GM11168 (cell line): Measurements from ENCODE around the gene METTL26.

Source experiments
- in situ Hi-C: fragments of 300-500 bp; cut with MboI; formaldehyde crosslinking; loops from one replicate; pipeline ENCODE4 v1.12.0; 2022; ENCODE audit warnings: low sequenced_read_pairs; ENCODE audit not compliant: unreplicated experiment

METTL26 gene

DNA sequence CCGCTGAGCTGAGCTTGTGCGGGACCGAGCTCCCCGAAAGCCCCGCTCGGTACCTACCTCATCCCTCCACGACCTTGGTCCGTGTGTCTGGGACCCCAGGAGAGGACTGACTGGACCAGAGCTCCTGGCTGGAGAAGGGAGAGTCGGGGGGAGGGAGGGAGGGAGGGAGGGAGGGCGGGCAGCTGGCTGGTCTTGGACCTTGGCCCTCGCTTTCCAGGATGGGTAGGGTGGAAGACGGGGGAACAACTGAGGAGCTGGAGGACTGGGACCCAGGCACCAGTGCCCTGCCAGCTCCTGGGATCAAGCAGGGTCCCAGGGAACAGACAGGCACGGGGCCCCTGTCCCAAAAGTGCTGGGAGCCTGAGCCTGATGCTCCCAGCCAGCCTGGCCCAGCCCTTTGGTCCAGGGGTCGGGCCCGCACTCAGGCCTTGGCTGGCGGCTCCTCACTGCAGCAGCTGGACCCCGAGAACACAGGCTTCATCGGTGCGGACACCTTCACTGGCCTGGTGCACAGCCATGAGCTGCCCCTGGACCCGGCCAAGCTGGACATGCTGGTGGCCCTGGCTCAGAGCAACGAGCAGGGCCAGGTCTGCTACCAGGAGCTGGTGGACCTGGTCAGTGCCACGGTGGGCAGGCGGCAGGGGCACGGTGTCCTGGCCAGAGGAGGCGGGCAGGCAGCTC, 39.9 kb upstream of the METTL26 start:
- in situ Hi-C loops = no loop called here

DNA sequence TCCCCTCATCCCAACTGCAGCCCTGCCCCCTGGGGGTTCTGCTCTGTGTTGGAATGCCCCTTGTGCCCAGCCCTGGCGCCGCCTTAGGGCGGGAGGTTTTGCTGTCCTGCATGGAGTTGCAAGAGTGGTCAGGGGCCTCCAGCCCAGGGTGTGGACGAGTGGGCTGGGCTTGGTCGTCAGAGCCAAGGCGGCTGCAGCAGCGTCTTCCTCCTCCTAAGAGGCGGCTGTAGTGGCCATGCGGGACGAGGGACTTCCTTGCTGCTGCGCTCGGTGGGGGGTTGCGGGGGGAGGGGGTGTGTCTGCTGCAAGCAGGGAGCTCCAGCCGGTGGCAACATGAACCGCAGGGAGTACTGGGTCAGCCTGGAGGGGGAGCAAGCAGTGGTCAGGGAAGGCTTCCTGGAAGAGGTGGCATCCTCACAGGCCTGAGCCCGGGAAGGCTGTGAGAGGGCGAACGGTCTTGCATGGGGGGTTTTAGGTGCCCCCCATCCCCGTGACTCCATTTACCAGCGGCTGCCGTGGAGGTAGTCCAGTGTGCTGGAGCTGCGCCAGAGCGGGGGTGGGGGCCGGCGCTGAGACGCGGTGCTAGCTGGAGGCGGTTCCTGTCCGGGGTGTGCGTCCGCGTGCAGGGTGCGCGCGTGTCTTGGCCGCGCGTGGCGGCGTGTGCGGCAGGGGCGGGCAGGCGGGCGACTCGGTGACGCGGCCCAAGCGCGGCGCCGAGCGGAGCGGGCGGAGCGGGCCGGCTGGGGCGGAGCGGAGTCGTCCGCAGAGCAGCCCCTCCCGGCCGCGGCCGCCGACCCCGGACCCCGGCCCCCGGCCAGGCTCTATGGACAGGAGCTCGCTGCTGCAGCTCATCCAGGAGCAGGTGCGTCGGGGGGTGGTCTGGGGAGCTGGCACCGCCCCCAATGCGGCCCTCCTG, 39.1 kb upstream of the METTL26 start, which contains the start of gene RHBDL1:
Gene RHBDL1, plus strand, starts transcription at position 704 of the 916 bp plus-strand sequence. Its CDS starts 120 bp downstream, at position 824.
- in situ Hi-C loops = no loop called here

GRCh38 chr16:674214-674881, 38.2 kb upstream of the METTL26 start:
- in situ Hi-C loops = no loop called here

GRCh38 chr16:673399-673991, 37.4 kb upstream of the METTL26 start:
- in situ Hi-C loops = no loop called here

GRCh38 chr16:672851-673250, 36.7 kb upstream of the METTL26 start:
- in situ Hi-C loops = no loop called here

GRCh38 chr16:672371-672770, 36.3 kb upstream of the METTL26 start:
- in situ Hi-C loops = no loop called here

GRCh38 chr16:671353-672131, 35.4 kb upstream of the METTL26 start:
- in situ Hi-C loops = no loop called here

DNA sequence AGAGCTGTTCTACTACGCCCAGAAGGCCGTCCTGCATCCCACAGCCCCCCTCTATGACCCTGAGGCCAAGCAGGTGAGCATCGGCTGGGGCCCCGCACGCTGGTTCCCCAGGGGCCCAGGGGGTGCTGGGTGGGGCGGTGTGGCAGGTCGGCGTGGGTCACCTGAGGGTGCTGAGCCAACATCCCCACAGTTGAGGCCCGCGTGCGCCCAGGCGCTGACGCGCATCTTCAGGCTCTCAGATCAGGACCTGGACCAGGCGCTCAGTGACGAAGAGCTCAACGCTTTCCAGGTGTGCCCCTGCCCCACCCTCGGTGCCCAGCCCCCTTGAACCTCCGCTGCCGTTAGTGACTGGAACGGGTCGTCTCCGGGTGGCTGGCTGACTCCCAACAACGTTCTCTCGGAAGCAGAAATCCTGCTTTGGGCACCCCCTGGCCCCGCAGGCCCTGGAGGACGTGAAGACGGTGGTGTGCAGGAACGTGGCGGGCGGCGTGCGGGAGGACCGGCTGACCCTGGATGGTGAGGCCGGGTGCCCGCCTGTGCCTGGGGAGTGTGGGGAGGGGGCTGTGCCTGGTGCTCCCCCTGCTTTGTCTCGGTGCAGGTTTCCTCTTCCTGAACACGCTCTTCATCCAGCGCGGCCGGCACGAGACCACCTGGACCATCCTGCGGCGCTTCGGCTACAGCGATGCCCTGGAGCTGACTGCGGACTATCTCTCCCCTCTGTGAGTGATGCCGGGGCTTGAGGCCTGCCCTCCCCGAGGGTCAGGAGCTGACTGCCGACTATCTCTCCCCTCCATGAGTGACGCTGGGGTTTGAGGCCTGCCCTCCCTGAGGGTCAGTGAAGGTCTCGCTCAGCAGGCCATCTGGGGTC, 34.6 kb upstream of the METTL26 start:
- in situ Hi-C loops = no loop called here

- in situ Hi-C loops = no loop called here
These were observed 33.6 kb upstream of the METTL26 start for GRCh38 chr16:669666-670065.

GRCh38 chr16:668519-669171, 32.5 kb upstream of the METTL26 start:
- in situ Hi-C loops = no loop called here

GRCh38 chr16:667780-668518, 31.8 kb upstream of the METTL26 start, which contains the start of gene RHOT2:
TSS of gene RHOT2 (plus strand) at chr16:668132. CDS start at chr16:668200, 68 bp downstream.
- in situ Hi-C loops = no loop called here

GRCh38 chr16:667113-667779, 31.1 kb upstream of the METTL26 start:
- in situ Hi-C loops = no loop called here

GRCh38 chr16:666572-666971, 30.5 kb upstream of the METTL26 start:
- in situ Hi-C loops = no loop called here

GRCh38 chr16:662597-662996, 26.5 kb upstream of the METTL26 start:
- in situ Hi-C loops = no loop called here

GRCh38 chr16:662095-662494, 26.0 kb upstream of the METTL26 start:
- in situ Hi-C loops = no loop called here

- in situ Hi-C loops = no loop called here
These were observed 25.2 kb upstream of the METTL26 start for GRCh38 chr16:661184-661821.
